Measurements from ENCODE around the gene CFDP1. TPM values are rescaled to one million over a fixed set of nuclear protein-coding genes. Genes with fewer than 3 reads are reported as not detected.
"Not testable (repeated sequence)": the region's sequence is repeated elsewhere in the genome, so short reads cannot be mapped to it uniquely, and the experiment has no call there.

Gene CFDP1
- total RNA-seq, 1 experiment from 2014 or later: 52.6 TPM

- POLR2A ChIA-PET (ENCODE audit: unreplicated experiment): interaction anchor here (0.5 kb wide), 1 partner anchor 9 kb away, joined by 6 read pairs; the partner anchor contains the start of gene CFDP1
- DNase-seq; intact Hi-C loops (cut with micrococcal nuclease; ENCODE audit: unreplicated experiment); H3K36me3 ChIP-seq (ENCODE audit: low read depth); H3K9me2 ChIP-seq (ENCODE audit: insufficient read depth); H3K9me3 ChIP-seq (ENCODE audit: insufficient read depth, low read depth); H2AFZ ChIP-seq; H3K4me1 ChIP-seq (replicated peaks; ENCODE audit: insufficient read depth); H3K4me2 ChIP-seq; CTCF ChIA-PET; H3K4me3 ChIP-seq; H3K27me3 ChIP-seq (ENCODE audit: insufficient read depth, low read depth); H3K27ac ChIP-seq; BruUV-seq (replicated peaks): not testable (repeated sequence)
- Histone ChIP-seq H3K79me2 (ENCODE audit: low read depth) (peaks cover 86% of the 10 kb centered on the region), H3F3A (ENCODE audit: insufficient read depth, low read depth) (peaks cover 11% of the 10 kb centered on the region; the same call in 1 of the 2 replicates), H4K20me1 (ENCODE audit: insufficient read depth) (peaks cover 35% of the 10 kb centered on the region)
These were observed 9.1 kb downstream of the CFDP1 start for GRCh38 chr16:75424105-75424762.

GRCh38 chr16:75423723-75424104 is 9.6 kb downstream of the CFDP1 start:
- Histone ChIP-seq H3K9me2 (ENCODE audit: insufficient read depth) (no peaks in the 10 kb centered on the region), H3K27ac (no peak overlapping the region), H3K4me1 (replicated peaks; ENCODE audit: insufficient read depth) (no peaks in the 10 kb centered on the region), H4K20me1 (ENCODE audit: insufficient read depth) (peaks cover 33% of the 10 kb centered on the region), H3K27me3 (ENCODE audit: insufficient read depth, low read depth) (no peaks in the 10 kb centered on the region), H3K79me2 (ENCODE audit: low read depth) (peaks cover 86% of the 10 kb centered on the region), H3F3A (ENCODE audit: insufficient read depth, low read depth) (peaks cover 11% of the 10 kb centered on the region; the same call in 1 of the 2 replicates), H3K4me3 (no peak overlapping the region), H3K36me3 (ENCODE audit: low read depth) (no peaks in the 10 kb centered on the region), H3K9me3 (ENCODE audit: insufficient read depth, low read depth) (no peaks in the 10 kb centered on the region), H3K4me2 (no peak overlapping the region), H2AFZ (no peak overlapping the region)
- intact Hi-C loops (cut with micrococcal nuclease; ENCODE audit: unreplicated experiment): no loop called here
- DNase-seq: no peak
- ChIA-PET POLR2A (ENCODE audit: unreplicated experiment) (interaction anchor here (0.6 kb wide), 1 partner anchor 21 kb away, joined by 3 read pairs; no protein-coding TSS in a partner anchor), CTCF (no interaction called here)
- TF ChIP-seq EZH2 (IDR thresholded peaks at IDR 0.05; ENCODE audit: low read depth): no peak
- TF ChIP-seq CTCF (conservative IDR thresholded peaks at IDR 0.05): no peak
- no TSS peak for BruUV-seq (replicated peaks)

GRCh38 chr16:75421820-75422126 is 11.5 kb downstream of the CFDP1 start:
- Histone ChIP-seq H3K27ac (no peak overlapping the region), H3K9me3 (ENCODE audit: insufficient read depth, low read depth) (no peaks in the 10 kb centered on the region), H4K20me1 (ENCODE audit: insufficient read depth) (peaks cover 29% of the 10 kb centered on the region), H3K4me2 (no peak overlapping the region), H3F3A (ENCODE audit: insufficient read depth, low read depth) (peaks cover 11% of the 10 kb centered on the region; the same call in 1 of the 2 replicates), H3K79me2 (ENCODE audit: low read depth) (peaks cover 84% of the 10 kb centered on the region), H3K4me1 (replicated peaks; ENCODE audit: insufficient read depth) (no peaks in the 10 kb centered on the region), H3K4me3 (no peak overlapping the region), H3K36me3 (ENCODE audit: low read depth) (no peaks in the 10 kb centered on the region), H3K9me2 (ENCODE audit: insufficient read depth) (no peaks in the 10 kb centered on the region), H2AFZ (no peak overlapping the region), H3K27me3 (ENCODE audit: insufficient read depth, low read depth) (no peaks in the 10 kb centered on the region)
- TF ChIP-seq CTCF (conservative IDR thresholded peaks at IDR 0.05): no peak
- TF ChIP-seq EZH2 (IDR thresholded peaks at IDR 0.05; ENCODE audit: low read depth): no peak
- BruUV-seq (replicated peaks): no TSS peak
- DNase-seq: no peak
- intact Hi-C loops (cut with micrococcal nuclease; ENCODE audit: unreplicated experiment): no loop called here
- CTCF ChIA-PET: no interaction called here
- POLR2A ChIA-PET (ENCODE audit: unreplicated experiment): no interaction called here

Data from PC-9 (cell line).